Esophagus mucosa (tissue), 1 donor: Measurements from ENCODE around the gene ZNF658. TPM values are rescaled to one million over a fixed set of nuclear protein-coding genes. Genes with fewer than 3 reads are reported as not detected.
A peak's percentile ranks its signal among the peaks of the same experiment; 100 is the strongest.
"Not testable (repeated sequence)": the region's sequence is repeated elsewhere in the genome, so short reads cannot be mapped to it uniquely, and the experiment has no call there.

Experiments
- ATAC-seq: fragments of 200-7000 bp; cut with Tn5 transposase; one replicate; pipeline ENCODE4 v1.9.1; 2020
- total RNA-seq: library from RNA; stranded (reverse); gene quantifications from one replicate; pipeline ENCODE4 v1.2.4, GENCODE V29; 2023
- donor health status: DM: yes; HTN: yes; CAD: no.

Gene ZNF658
- 4.7 TPM for total RNA-seq

DNA sequence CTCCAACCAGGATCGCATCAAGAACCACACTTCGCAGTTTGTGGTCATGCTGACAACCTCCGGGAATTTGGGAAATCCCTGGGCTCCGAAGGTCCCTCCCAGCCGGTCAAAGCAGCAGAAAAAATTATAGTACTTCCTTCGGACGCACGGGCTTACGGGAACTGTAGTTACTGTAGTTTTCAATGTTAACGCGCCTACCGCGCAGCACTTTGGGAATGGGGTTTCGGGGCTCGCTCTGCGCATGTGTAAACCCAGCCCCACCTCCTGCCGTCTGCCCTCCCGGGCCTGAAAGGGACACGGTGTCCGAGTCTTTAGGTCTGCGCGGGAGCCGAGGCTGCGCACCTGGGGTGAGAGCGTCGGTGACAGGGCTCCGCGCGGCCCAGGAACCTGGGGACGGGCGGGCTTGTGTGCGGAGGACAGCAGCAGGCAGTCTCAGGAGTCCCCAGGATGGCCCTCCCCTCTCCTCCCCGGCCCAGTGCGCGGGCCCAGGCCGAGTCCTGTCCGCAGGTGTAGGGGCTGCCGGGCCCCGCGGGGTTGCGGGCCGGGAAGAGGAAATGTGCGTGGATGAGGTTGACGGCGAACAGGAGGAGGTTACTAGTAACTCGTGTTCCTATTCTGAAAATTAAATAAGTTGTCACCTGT, at the start of gene ZNF658:
Gene ZNF658 (plus strand): TSS at position 236 of the 642 bp plus-strand sequence. CDS start 2,837 bp downstream, outside the sequence.
- ATAC-seq = peak; percentile 97

GRCh38 chr9:66861732-66862131, 38.8 kb upstream of the ZNF658 start:
- not testable (repeated sequence) for ATAC-seq

- ATAC-seq = not testable (repeated sequence)
These were observed 31.9 kb upstream of the ZNF658 start for GRCh38 chr9:66868660-66869059.

- ATAC-seq = not testable (repeated sequence)
These were observed 19.9 kb upstream of the ZNF658 start for GRCh38 chr9:66880605-66881004.

GRCh38 chr9:66881847-66882246, 18.7 kb upstream of the ZNF658 start:
- ATAC-seq = not testable (repeated sequence)

DNA sequence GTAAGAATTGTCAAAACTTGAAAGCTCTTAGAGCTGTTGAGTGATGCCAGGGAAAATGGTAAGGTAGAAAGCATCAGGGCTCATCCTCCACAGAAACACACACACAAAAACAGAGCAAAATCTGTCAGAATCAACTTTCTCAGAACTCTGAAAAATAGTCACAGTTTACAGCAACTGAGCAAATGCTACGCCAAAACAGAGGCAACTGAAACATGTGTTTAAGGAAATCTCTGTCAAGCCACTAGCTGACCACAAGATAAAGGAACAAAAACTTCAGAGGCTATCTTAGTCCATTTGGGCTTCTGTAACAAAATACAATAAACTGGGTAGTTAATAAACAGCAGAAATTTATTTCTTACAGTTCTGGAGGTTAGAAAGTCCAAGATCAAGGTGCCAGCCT, 10.2 kb upstream of the ZNF658 start:
- ATAC-seq = not testable (repeated sequence)

DNA sequence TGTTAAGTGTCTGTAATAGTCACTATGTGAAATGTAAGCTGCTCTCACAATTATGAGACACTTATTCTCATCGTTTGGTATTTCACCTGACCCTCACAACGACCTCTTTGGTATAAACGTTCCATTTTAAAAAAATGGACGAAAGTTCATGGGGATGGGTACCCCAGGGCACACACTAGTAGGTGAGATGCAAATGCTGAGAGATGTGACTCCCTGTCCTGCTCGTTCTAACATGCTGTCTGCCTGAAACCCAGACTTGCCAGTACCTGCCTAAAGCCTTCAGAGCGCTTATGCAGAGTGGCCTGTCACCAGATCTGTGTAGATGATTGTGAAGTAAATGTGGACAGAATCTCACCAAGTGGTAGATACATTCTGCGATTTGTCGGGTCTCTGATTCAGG, 616 bp downstream of the ZNF658 start:
- peak; percentile 97 for ATAC-seq

GRCh38 chr9:66909560-66909959, 9.0 kb downstream of the ZNF658 start:
- ATAC-seq = not testable (repeated sequence)

DNA sequence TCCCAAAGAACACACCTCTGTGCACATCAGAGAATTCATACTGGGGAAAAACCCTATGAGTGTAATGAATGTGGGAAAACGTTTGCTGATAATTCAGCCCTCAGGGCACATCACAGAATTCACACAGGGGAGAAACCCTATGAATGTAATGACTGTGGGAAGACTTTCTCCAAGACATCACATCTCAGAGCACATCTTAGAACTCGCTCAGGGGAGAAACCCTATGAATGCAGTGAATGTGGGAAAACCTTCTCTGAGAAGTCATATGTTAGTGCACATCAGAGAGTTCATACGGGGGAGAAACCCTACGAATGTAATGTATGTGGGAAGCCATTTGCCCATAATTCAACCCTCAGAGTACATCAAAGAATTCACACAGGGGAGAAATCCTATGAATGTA, 19.5 kb downstream of the ZNF658 start:
- not testable (repeated sequence) for ATAC-seq

- not testable (repeated sequence) for ATAC-seq
These were observed 35.8 kb downstream of the ZNF658 start for GRCh38 chr9:66936194-66936870.

DNA sequence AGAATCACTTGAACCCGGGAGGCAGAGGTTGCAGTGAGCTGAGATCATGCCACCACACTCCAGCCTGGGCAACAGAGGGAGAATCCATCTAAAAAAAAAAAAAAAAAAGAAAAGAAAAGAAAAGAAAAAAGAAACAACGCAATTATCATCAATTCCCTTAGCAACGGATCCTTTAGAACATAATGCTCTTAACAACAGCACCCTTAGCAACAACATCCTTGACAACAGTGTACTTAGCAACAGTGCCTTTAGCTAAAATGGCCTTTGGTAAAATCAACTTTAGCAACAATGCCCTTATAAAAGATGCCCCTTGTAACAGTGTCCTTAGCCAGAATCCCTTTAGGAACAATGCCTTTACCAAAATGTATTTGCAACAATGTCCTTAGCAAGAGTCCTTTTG, 37.1 kb downstream of the ZNF658 start:
- not testable (repeated sequence) for ATAC-seq

GRCh38 chr9:66938322-66938721, 37.8 kb downstream of the ZNF658 start:
- not testable (repeated sequence) for ATAC-seq

DNA sequence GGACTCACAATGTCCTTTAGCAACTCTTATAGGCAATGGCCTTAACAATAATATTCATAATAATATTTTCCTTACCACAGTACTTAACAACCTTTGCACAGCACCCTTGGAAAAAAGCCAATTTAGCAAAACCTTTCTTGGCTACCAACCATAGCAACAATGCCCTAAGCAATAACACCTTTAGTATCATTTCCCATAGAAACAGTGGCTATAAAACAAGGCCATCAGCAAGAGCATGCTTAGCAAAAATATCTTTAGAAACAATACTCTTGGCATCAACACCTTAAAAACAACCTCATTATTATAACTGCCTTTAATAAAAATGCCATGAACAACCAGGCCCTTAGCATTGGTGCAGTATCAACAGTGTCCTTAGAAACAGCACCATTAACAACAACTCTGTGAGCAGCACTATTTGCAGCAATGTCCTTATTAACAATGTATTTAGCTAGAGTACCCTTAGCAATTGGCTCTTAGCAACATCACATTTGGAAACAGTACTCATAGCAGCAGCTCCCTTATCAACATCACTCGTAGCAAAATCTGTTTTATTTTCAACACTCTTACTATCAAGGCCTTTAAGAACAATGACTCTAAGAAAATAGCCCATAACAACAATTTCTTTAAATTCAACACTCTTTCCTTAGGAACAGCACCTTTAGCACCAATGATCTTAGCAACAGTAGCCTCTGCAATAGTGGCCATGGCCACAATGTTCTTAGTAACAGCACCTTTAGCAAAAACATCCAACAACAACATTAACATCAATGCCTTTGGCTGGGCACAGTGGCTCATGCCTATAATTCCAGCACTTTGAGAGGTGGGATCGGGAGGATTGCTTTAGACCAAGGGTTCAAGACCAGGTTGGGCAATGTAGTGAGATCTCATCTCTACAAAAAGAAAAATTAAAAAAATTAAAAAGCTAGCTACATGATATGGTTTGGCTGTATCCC, 39.6 kb downstream of the ZNF658 start:
- not testable (repeated sequence) for ATAC-seq

DNA sequence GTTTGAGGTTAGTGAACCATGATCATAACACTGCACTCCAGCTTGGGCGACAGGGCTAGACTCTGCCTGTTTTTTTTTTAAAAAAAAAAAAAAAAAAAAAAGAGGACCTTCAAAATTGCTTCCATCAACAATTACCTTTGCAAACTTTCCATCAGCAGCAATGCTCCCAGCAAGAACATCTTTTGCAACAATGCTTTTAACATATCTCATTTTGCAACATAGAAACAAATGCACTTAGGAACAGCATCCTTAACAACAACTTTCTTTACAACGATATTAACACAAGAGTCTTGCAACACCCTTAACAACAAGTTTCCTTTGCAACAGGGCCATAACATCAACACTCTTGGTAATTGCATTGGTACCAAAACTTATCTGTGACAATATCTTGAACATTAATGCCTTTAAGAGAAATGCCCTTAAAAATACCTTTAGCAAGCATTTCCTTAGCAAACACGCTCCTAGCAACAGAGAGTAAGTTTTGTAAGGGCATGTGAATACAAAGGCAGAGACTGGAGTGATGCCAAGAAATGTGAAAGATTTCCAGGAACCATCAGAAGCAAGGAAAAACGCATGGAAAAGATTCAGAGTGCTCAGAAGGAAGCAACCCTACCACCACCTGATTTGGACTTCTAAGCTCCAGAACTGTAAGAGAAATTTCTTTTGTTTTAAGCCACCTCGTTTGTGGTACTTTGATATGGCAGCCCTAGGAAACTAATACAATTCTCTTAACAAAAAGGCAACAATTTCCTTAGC, 42.1 kb downstream of the ZNF658 start:
- ATAC-seq = not testable (repeated sequence)

GRCh38 chr9:66952576-66952975, 52.1 kb downstream of the ZNF658 start:
- ATAC-seq = not testable (repeated sequence)

Other genes with a start within 250 kb of the ZNF658 start
- not detected for gene SPATA31A3, start 91.8 kb downstream of the ZNF658 start, total RNA-seq